Stimulated activated CD4-positive, alpha-beta T cell treated with anti-CD3 and anti-CD28 coated beads, Interleukin-4, amount 100 ng/mL, for 24 hours (primary cell): ENCODE measurements around the gene MBTPS2.
"Not testable (repeated sequence)": the region's sequence is repeated elsewhere in the genome, so short reads cannot be mapped to it uniquely, and the experiment has no call there.

Experiments used
- DNase-seq: peaks from one replicate; pipeline ENCODE4 v3.0.0-alpha.2; 2020

Gene MBTPS2

GRCh38 chrX:21863241-21863640, 23.8 kb downstream of the MBTPS2 start:
- DNase-seq: no peak

DNA sequence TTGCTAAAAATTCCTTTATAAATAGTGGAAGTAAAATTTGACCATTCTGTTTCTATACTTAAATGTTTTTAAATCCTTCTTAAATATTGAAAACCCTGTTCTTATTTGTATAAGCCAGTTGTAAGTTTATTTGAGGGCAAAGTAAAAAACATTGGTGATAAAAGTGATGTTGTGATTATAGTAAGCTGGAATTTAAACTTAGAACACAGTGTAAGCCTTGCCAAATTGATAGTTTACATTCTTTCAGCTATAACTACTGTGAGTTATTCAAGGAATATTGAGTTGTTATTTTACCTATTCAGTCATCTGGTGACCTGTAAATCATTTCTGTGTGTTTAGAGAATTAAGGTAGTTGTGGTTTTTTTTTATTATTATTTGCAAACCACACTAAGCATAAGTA, 26.0 kb downstream of the MBTPS2 start:
- no peak for DNase-seq

GRCh38 chrX:21870494-21870893, 31.1 kb downstream of the MBTPS2 start:
- DNase-seq: no peak

- DNase-seq: no peak
Measured at GRCh38 chrX:21873063-21873775, 33.8 kb downstream of the MBTPS2 start.

GRCh38 chrX:21874182-21874581, 34.8 kb downstream of the MBTPS2 start:
- DNase-seq: not testable (repeated sequence)

GRCh38 chrX:21875013-21875412, 35.6 kb downstream of the MBTPS2 start:
- no peak for DNase-seq

GRCh38 chrX:21881881-21882574, 42.6 kb downstream of the MBTPS2 start:
- no peak for DNase-seq

GRCh38 chrX:21883258-21883657, 43.8 kb downstream of the MBTPS2 start:
- no peak for DNase-seq

DNA sequence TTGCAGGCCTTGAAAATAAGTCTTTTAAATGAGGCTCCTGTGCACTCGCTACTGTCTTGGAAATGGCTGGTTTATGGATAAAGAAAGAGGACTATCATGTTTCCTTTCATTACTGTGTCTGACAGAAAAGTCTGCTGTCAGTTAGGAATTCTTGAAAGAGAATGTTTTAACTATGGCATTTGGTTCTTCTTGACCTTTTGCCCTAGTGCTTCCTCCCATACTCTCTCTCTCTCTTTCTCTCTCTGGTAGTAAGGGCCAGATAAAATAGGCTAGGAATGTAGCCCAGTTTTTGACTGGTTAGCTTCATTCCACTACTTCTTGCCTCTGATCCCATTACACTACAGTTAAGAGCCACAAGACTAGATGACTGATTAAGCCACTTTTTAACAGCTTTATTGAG, 46.2 kb downstream of the MBTPS2 start:
- no peak for DNase-seq

DNA sequence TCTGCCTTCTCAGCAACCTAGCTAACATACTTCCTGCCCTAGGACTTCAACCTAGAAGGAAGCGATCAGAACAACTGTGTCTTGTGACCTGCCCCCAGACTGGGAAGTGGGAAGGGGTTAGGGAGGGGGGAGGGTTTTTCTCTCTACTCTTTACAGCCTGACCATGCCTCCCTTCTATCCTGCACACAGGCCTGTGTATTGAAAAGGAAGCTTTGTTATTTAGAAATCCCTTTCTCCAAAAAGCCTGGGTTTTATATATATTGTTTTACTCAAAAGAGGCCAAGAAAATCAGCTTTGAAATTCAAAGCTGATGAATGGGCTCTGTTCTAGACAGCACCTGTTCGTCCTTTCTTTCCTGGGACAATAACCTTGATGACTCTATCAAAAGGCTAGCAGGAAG, 65.9 kb downstream of the MBTPS2 start:
- DNase-seq: no peak

- no peak for DNase-seq
Measured at GRCh38 chrX:21905953-21906352, 66.5 kb downstream of the MBTPS2 start.

- DNase-seq: no peak
Measured at GRCh38 chrX:21907260-21907659, 67.8 kb downstream of the MBTPS2 start.

DNA sequence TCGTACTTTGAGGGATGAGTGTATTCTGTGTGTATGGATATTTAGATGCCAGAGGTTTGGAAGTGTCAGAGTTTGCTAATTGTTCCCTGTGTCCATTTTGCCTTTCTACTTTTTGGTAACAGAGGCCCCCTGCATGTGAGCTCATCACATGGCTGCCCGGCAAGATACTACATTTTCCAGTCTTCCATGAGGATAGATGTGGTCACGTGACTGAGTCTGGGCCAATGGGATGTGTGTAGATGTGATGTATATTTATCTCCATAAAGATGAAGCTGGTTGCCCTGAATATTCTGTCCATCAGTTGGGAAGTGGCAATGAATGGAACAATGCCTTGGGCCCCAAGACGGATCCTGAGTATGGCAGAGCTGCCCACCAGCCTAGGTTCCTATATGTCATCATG, 72.1 kb downstream of the MBTPS2 start:
- no peak for DNase-seq

DNA sequence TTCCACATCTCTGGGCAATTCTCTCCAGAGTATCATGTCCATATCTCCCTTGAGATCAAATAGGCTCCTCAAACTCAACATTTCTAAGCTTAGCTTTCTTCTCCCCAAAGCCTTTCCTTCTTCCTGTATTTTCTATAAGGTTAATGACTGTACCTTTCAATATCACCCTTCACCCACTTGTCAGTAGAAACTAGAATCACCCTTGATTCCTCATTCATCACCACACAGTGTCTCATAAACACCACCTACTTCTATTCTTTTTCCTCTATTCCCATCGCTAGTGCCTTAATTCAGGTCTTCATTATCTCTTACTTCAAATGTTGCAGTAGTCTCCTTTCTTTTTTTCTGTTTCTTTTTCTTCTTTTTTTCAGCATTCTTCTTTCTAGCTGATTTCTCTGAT, 72.8 kb downstream of the MBTPS2 start:
- no peak for DNase-seq

GRCh38 chrX:21912989-21913388, 73.6 kb downstream of the MBTPS2 start:
- no peak for DNase-seq

GRCh38 chrX:21926116-21926515, 86.7 kb downstream of the MBTPS2 start:
- DNase-seq: no peak

DNA sequence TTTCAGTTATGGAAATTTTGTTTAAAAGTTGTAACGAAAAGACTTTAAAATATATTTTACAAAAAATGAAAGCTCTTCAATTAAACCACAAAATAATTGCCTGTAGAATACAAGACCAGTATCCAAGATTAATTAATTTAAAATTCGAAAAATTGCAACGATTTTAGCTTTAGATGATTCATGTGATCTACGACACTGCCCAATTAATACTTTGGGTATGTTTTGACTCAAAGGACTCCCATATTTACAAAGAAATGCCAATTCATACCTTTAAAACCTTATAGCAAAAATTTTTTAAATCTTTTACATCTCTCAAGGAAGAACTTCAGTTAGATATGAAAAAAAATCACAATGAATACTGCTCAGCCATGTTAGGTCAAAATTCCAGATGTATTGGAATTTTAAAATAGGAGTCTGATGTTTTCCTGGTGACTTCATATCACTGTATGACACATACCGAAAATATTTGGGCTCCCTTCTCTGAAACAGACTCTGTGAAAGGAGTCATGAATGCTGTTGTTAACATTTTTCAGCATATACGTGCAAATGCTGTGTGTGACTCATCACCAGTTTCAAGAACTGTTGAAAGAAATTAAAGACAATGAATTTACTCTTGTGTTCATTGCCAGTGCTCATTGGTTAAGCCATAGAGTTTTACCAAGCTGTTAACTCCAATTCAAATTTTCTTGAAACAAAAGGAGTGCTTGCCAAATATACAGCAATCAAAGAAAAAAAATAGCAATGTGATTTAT, 87.3 kb downstream of the MBTPS2 start:
- DNase-seq: no peak

DNA sequence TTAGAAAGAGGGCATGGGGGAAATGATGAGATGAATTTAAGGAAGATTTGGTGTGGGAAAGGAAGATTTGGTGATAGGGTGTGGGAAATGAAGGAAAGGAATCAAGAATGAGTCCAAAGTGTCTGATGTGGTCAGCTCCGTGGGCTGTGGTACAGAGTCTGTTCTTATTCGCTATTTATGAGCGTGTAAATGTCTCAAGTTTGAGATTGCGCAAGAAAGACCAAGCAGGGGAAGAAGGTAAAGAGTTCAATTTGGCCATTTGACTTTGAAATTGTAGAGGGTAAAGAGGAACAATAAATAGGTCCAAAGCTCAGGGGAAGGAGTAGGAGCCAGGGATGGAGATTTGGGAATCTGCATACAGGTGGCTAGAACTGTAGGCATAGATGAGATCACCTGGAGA, 89.8 kb downstream of the MBTPS2 start:
- DNase-seq: no peak

GRCh38 chrX:21930986-21931385, 91.6 kb downstream of the MBTPS2 start:
- no peak for DNase-seq

DNA sequence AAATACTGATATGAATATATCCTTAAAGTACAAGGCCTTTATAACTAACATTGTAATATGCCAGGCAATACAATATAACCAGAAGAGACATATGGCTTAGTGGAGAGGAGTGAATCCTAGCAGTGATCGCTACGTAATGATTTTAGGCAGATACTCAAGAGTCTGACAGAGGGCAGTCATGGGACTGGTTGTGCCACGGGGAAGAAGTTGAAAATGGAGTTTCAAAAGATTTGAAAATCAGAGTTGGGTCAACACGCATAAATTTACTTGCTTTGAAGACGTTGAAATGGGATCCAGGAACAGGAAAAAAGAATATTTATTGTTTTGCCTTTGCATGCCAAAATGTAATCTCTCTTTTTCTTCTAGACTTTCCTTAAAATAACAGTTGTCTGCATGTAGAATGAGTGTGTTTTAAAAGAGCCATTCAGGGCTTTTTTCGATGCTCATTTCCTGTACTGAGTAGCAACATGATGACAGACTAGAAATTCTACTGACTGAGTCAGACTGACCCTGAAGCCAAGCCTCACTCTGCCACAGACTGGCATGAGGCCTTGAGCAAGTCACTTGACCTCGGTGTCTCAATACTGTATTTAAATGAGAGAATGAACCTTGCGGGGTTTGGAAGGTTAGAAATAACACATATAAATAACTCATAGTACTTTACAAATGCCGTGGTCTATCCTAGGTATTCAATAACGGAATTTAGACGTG, 93.0 kb downstream of the MBTPS2 start:
- DNase-seq: no peak

DNA sequence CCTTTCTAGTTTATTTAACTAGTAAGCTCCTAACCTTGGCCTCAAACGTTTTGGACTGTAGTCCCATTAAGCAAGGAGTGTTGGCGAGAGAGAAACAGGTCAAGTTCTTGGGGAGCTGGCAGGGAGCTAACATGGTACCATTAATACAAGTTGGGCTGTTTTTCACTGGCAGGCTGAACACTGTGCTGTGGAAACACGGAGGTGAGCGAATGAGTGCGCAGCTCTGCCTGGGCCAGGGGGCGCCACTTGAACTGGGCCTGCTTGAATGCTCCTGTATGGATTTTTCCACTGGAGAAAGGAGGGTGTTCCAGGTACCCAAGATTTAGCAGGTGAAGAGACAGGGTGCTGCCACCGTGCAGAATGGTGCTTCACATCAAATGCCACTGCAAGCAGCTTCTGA, 93.7 kb downstream of the MBTPS2 start:
- DNase-seq: no peak

DNA sequence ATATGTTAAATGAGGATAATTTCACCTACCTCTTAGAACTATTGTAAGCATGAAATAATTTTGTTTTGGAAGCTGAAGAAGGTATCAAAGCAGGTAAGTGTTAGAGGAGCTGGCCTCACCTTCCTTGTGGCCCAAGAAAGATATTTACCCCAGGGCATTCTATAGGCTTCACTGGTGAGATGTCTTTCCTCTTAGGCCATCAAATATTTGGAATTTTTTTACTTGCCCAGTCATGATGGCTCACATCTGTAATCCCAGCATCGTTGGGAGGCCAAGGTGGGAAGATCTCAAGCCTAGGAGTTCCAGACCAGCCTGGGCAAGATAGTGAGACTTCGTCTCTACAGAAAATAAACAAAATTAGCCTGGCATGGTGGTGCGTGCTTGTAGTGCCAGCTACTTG, 95.0 kb downstream of the MBTPS2 start:
- no peak for DNase-seq
